ENCODE measurements around the gene TPCN1.

- TF ChIP-seq CTCF (conservative IDR thresholded peaks at IDR 0.05; ENCODE audit: low read depth in 2 of 2): no peak
- TF ChIP-seq NANOG (IDR thresholded peaks at IDR 0.05; ENCODE audit: borderline replicate concordance): no peak
- TF ChIP-seq EZH2 (IDR thresholded peaks at IDR 0.05; ENCODE audit: low read depth, unreplicated experiment): no peak
- no peak for TF ChIP-seq POLR2AphosphoS5 (IDR thresholded peaks at IDR 0.05; ENCODE audit: low read depth)
- no peak for TF ChIP-seq JUNB (IDR thresholded peaks at IDR 0.05; ENCODE audit: unreplicated experiment)
- TF ChIP-seq ETS1 (IDR thresholded peaks at IDR 0.05): no peak
- no peak for TF ChIP-seq ZNF114 (CRISPR knock-in tag; IDR thresholded peaks at IDR 0.05)
- no peak for TF ChIP-seq REST (IDR thresholded peaks at IDR 0.05; ENCODE audit: unreplicated experiment)
- no peak for TF ChIP-seq STAT1 (IDR thresholded peaks at IDR 0.05; ENCODE audit: unreplicated experiment)
- no peak for TF ChIP-seq CREB1 (CRISPR knock-in tag; IDR thresholded peaks at IDR 0.05; ENCODE audit: low read depth)
- no peak for TF ChIP-seq EZH2phosphoT487 (IDR thresholded peaks at IDR 0.05; ENCODE audit: unreplicated experiment)
- no peak for TF ChIP-seq ZNF331 (CRISPR knock-in tag; IDR thresholded peaks at IDR 0.05; ENCODE audit: low read depth)
These were observed 75.9 kb downstream of the TPCN1 start for GRCh38 chr12:113297214-113297587.
